IPS-20b (cell line): ENCODE measurements around the gene PLA2G12B.
"Not testable (repeated sequence)": the region's sequence is repeated elsewhere in the genome, so short reads cannot be mapped to it uniquely, and the experiment has no call there.

Source experiments
- H3K27ac ChIP-seq: one replicate; pipeline ENCODE4 v1.5.1; 2013; ENCODE audit warnings: low read length
- H3K27me3 ChIP-seq: 2 replicates; pipeline ENCODE4 v1.6.1; 2013; ENCODE audit warnings: mild to moderate bottlenecking, low read length, inconsistent platforms; ENCODE audit not compliant: insufficient read depth
- H3K36me3 ChIP-seq: 2 replicates; pipeline ENCODE4 v1.6.1; 2013; ENCODE audit warnings: low read depth, mild to moderate bottlenecking, inconsistent platforms, low read length, moderate library complexity; ENCODE audit not compliant: insufficient read depth
- H3K4me1 ChIP-seq: 2 replicates; pipeline ENCODE4 v1.6.1; 2013; ENCODE audit warnings: mild to moderate bottlenecking, control low read depth, inconsistent platforms, low read length, moderate library complexity; ENCODE audit not compliant: insufficient read depth
- H3K4me3 ChIP-seq: 2 replicates; pipeline ENCODE4 v1.5.1; 2013; ENCODE audit warnings: mild to moderate bottlenecking, low read length, inconsistent platforms
- H3K9ac ChIP-seq: 2 replicates; pipeline ENCODE4 v1.6.1; 2013; ENCODE audit warnings: low read depth, mild to moderate bottlenecking, inconsistent platforms, low read length, moderate library complexity
- H3K9me3 ChIP-seq: 2 replicates; pipeline ENCODE4 v1.6.1; 2013; ENCODE audit warnings: mild to moderate bottlenecking, low read depth, low read length, inconsistent platforms; ENCODE audit not compliant: insufficient read depth

PLA2G12B gene

DNA sequence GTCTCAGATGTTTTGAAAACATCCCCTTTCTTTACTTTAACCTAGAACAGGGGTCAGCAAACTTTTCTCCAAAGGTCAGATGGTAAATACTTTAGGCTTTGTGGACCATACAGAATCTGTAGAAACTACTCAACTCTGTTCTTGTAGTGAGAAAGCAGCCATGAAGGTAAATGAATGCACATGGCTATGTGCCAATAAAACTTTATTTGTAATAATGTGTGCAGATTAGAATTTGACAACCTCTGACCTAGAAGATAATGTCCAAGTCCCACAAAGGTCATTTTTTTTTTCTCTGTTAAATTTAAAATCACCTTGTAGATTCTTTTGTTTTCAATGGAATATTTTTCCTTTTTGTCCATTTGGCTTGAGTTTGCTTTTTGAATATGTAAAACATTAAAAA is 43.9 kb downstream of the PLA2G12B start:
- H3K27me3 ChIP-seq = no peaks in the 10 kb centered on the region
- peaks cover 3% of the 10 kb centered on the region; the same call in 1 of the 2 replicates for H3K4me1 ChIP-seq
- no peaks in the 10 kb centered on the region for H3K9me3 ChIP-seq
- no peaks in the 10 kb centered on the region for H3K36me3 ChIP-seq
- H3K9ac ChIP-seq = no peak overlapping the region
- no peak overlapping the region for H3K27ac ChIP-seq
- H3K4me3 ChIP-seq = no peak overlapping the region

DNA sequence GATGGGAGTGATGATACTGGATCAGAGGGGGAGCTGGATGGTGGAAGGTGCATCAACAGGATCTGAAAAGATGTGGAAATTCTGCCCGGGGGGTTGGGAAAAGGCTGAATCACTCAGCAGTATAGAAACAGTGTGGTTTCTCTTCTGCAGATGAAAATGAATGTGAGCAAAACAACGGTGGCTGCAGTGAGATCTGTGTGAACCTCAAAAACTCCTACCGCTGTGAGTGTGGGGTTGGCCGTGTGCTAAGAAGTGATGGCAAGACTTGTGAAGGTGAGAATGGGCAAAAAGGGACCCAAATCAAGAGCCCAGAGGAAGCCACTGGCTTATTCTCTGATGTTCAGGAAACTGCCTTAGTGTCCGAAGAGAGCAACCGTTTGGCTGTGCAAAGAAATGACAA is 48.2 kb downstream of the PLA2G12B start:
- Histone ChIP-seq H3K9ac (no peak overlapping the region), H3K36me3 (no peaks in the 10 kb centered on the region)

DNA sequence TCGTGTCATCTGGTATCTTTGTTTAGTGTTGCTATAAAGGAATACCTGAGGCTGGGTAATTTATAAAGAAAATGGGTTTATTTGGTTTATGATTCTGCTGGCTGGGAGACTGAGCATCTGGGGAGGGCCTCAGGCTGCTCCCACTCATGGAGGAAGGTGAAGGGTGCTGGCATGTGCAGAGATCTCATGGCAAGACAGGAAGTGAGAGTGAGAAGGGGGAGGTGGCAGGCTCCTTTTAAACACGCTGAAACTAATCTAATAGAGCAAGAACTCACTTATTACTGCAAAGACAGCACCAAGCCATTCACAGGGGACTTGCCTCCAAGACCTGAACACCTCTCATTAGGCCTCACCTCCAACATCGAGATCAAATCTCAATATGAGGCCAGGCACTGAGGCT is 49.8 kb downstream of the PLA2G12B start:
- Histone ChIP-seq H3K9me3 (peaks cover 4% of the 10 kb centered on the region), H3K36me3 (no peaks in the 10 kb centered on the region), H3K27ac (no peak overlapping the region), H3K27me3 (no peaks in the 10 kb centered on the region), H3K4me3 (no peak overlapping the region), H3K4me1 (no peaks in the 10 kb centered on the region), H3K9ac (no peak overlapping the region)

More for the DNA sequence above, 48.2 kb downstream of the PLA2G12B start:
- H3K4me1 ChIP-seq = no peaks in the 10 kb centered on the region
- no peaks in the 10 kb centered on the region for H3K27me3 ChIP-seq
- H3K27ac ChIP-seq = no peak overlapping the region
- H3K4me3 ChIP-seq = no peak overlapping the region
- peaks cover 4% of the 10 kb centered on the region for H3K9me3 ChIP-seq

DNA sequence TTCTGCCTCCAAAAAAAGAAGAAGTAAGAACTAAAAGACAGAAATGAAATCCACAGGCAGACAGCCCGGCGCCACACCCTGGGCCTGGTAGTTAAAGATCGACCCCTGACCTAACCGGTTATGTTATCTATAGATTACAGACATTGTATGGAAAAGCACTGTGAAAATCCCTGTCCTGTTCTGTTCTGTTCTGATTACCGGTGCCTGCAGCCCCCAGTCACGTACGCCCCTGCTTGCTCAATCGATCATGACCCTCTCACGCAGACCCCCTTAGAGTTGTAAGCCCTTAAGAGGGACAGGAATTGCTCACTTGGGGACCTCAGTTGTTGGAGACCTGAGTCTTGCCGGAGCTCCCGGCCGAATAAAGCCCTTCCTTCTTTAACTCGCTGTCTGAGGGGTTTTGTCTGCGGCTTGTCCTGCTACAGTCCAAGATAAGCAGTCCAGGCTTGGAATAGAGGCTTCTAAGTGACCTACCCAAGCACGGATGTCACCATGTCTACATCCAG is 50.6 kb downstream of the PLA2G12B start:
- H3K4me1 ChIP-seq, H3K4me3 ChIP-seq, H3K9ac ChIP-seq, H3K36me3 ChIP-seq, H3K9me3 ChIP-seq, H3K27ac ChIP-seq, H3K27me3 ChIP-seq: not testable (repeated sequence)

DNA sequence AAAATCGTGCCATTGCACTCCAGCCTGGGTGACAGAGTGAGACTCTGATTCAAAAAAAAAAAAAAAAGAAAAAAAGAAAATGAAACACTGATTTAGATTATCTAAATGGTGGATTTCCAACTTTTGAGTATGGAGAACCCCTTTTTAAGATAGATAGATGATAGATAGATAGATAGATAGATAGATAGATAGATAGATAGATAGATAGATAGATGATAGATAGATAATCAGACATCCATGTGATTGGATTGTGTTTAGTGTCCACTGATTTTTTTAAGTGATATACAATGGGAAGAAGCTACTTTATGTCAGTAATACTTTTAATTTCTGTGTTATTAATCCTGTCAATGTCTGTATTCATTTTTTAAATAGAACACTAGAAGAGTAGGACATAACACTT is 55.1 kb downstream of the PLA2G12B start:
- Histone ChIP-seq H3K27me3 (no peaks in the 10 kb centered on the region), H3K4me3 (no peak overlapping the region)

GRCh38 chr10:72898616-72899015 is 56.0 kb downstream of the PLA2G12B start:
- Histone ChIP-seq H3K36me3 (no peaks in the 10 kb centered on the region), H3K9me3 (peaks cover 2% of the 10 kb centered on the region; the same call in 1 of the 2 replicates), H3K4me1 (no peaks in the 10 kb centered on the region), H3K27me3 (no peaks in the 10 kb centered on the region), H3K4me3 (no peak overlapping the region), H3K27ac (no peak overlapping the region), H3K9ac (no peak overlapping the region)

More for the DNA sequence above, 55.1 kb downstream of the PLA2G12B start:
- H3K4me1 ChIP-seq = no peaks in the 10 kb centered on the region
- H3K9me3 ChIP-seq = peaks cover 4% of the 10 kb centered on the region
- no peaks in the 10 kb centered on the region for H3K36me3 ChIP-seq
- no peak overlapping the region for H3K9ac ChIP-seq
- H3K27ac ChIP-seq = no peak overlapping the region

GRCh38 chr10:72895236-72895850 is 59.3 kb downstream of the PLA2G12B start:
- H3K9me3 ChIP-seq = no peaks in the 10 kb centered on the region
- H3K4me3 ChIP-seq = no peak overlapping the region
- H3K27ac ChIP-seq = no peak overlapping the region
- H3K4me1 ChIP-seq = no peaks in the 10 kb centered on the region
- H3K9ac ChIP-seq = no peak overlapping the region
- no peaks in the 10 kb centered on the region for H3K36me3 ChIP-seq
- H3K27me3 ChIP-seq = no peaks in the 10 kb centered on the region

DNA sequence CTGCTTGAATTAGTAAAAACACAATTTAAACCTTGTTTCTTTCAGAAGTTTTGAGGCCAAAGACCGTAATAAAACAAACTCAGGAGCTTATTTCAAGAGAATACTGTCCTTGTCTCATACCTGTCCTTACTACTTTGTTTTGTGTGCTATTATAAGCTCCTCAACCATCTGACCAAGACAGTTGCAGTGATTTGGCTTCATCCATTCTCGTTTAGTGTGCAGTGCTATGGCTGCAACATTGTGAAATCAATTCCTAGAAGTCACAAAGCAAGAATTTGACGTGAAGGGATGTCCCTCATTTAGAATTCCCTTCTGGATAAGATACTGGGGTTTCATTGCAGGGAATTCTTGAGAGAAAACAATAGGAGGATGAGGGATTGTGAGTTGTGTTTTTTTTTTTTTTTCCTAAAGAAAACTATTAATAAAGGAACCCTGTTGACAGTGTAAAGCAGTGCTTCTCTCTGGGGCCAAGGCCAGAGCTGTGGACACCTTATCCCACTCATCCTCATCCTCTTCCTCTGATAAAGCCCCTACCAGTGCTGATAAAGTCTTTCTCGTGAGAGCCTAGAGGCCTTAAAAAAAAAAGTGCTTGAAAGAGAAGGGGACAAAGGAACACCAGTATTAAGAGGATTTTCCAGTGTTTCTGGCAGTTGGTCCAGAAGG is 61.3 kb downstream of the PLA2G12B start, which contains the start of gene OIT3:
Gene OIT3, plus strand, starts transcription at position 604 of the 663 bp plus-strand sequence. CDS start 60 bp downstream, outside the sequence.
- H3K9ac ChIP-seq = no peak within 1 kb of the TSS
- peaks cover 4% of the 10 kb centered on the region for H3K36me3 ChIP-seq
- no peaks in the 10 kb centered on the region; the same call in 1 of the 2 replicates for H3K4me1 ChIP-seq
- no peak within 1 kb of the TSS for H3K27ac ChIP-seq
- H3K27me3 ChIP-seq = no peaks in the 10 kb centered on the region
- no peaks in the 10 kb centered on the region for H3K9me3 ChIP-seq
- H3K4me3 ChIP-seq = no peak within 1 kb of the TSS

GRCh38 chr10:72890086-72890485 is 64.5 kb downstream of the PLA2G12B start:
- Histone ChIP-seq H3K27ac (no peak overlapping the region), H3K27me3 (no peaks in the 10 kb centered on the region), H3K36me3 (peaks cover 15% of the 10 kb centered on the region), H3K9ac (no peak overlapping the region), H3K9me3 (no peaks in the 10 kb centered on the region), H3K4me1 (peaks cover 25% of the 10 kb centered on the region; the same call in 1 of the 2 replicates), H3K4me3 (no peak overlapping the region)

GRCh38 chr10:72889391-72889831 is 65.2 kb downstream of the PLA2G12B start:
- H3K9ac ChIP-seq = no peak overlapping the region
- no peak overlapping the region for H3K4me3 ChIP-seq

DNA sequence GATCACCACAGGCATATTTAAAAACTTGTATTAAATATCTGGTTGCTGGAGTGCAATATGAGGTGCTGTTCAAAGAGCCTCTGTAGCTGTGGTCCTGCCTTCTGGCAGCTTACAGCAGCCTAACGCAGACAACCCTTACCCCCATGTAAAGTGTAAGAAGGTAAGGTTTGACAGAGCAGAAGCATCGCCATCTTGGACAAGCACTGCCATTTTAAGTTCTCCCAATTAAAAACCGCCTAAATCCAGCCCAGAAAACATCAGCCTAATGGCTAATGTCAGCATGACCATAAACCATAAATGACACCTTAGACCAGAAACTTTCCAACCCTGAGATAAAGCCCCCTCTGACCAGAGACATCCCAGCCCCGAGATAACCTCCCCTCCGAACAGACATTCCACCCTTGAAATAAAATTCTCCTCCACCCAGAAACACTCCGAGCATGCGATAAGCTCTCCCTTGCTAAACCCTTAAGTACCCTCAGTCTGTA is 66.4 kb downstream of the PLA2G12B start:
- H3K4me1 ChIP-seq = peaks cover 28% of the 10 kb centered on the region; the same call in 1 of the 2 replicates
- no peak overlapping the region for H3K27ac ChIP-seq
- peaks cover 25% of the 10 kb centered on the region for H3K36me3 ChIP-seq
- H3K9ac ChIP-seq = no peak overlapping the region
- no peak overlapping the region for H3K4me3 ChIP-seq
- H3K9me3 ChIP-seq = no peaks in the 10 kb centered on the region
- H3K27me3 ChIP-seq = no peaks in the 10 kb centered on the region

More at GRCh38 chr10:72889391-72889831, 65.2 kb downstream of the PLA2G12B start:
- Histone ChIP-seq H3K36me3 (peaks cover 22% of the 10 kb centered on the region), H3K27ac (no peak overlapping the region), H3K27me3 (no peaks in the 10 kb centered on the region), H3K9me3 (no peaks in the 10 kb centered on the region), H3K4me1 (peaks cover 28% of the 10 kb centered on the region; the same call in 1 of the 2 replicates)
